ENCODE data around the gene HS1BP3.

The HS1BP3 gene

GRCh38 chr2:20596973-20597859 lies 53.7 kb downstream of the HS1BP3 start:
- DNase-seq = no peak

GRCh38 chr2:20596193-20596972 lies 54.5 kb downstream of the HS1BP3 start:
- DNase-seq = no peak

GRCh38 chr2:20595439-20596192 lies 55.3 kb downstream of the HS1BP3 start:
- DNase-seq = peak; percentile 33

- no peak for DNase-seq
Observed at GRCh38 chr2:20594957-20595356, 55.9 kb downstream of the HS1BP3 start.

- DNase-seq = no peak
Observed at GRCh38 chr2:20594048-20594750, 56.7 kb downstream of the HS1BP3 start.

GRCh38 chr2:20593072-20594034 lies 57.5 kb downstream of the HS1BP3 start:
- DNase-seq = no peak

GRCh38 chr2:20592106-20593071 lies 58.5 kb downstream of the HS1BP3 start:
- DNase-seq = no peak

- DNase-seq = no peak
Observed at GRCh38 chr2:20590704-20591515, 60.0 kb downstream of the HS1BP3 start.

GRCh38 chr2:20589975-20590703 lies 60.8 kb downstream of the HS1BP3 start:
- no peak for DNase-seq

- no peak for DNase-seq
Observed at GRCh38 chr2:20588918-20589871, 61.7 kb downstream of the HS1BP3 start.

GRCh38 chr2:20585710-20586594 lies 64.9 kb downstream of the HS1BP3 start:
- no peak for DNase-seq

GRCh38 chr2:20585359-20585709 lies 65.6 kb downstream of the HS1BP3 start:
- DNase-seq = no peak

- DNase-seq = no peak
Observed at GRCh38 chr2:20584399-20585358, 66.2 kb downstream of the HS1BP3 start.

- no peak for DNase-seq
Observed at GRCh38 chr2:20584045-20584398, 66.9 kb downstream of the HS1BP3 start.

GRCh38 chr2:20583425-20583881 lies 67.4 kb downstream of the HS1BP3 start:
- DNase-seq = no peak
